T-helper 17 cell (primary cell): ENCODE results near the gene MYO5C. TPM values are rescaled to one million over a fixed set of nuclear protein-coding genes. Genes with fewer than 3 reads are reported as not detected.
"Not testable (repeated sequence)": the region's sequence is repeated elsewhere in the genome, so short reads cannot be mapped to it uniquely, and the experiment has no call there.

Experiments used
- ATAC-seq: fragments of 150-1000 bp; cut with Tn5 transposase; 2 replicates; pipeline ENCODE4 v1.10.0; 2021; ENCODE audit warnings: mild to moderate bottlenecking, moderate library complexity
- DNase-seq, 3 donors: peaks; one replicate each; pipeline versions ENCODE4 v3.0.0 to v3.0.0-alpha.2; 2020 to 2021
- H3K9me3 ChIP-seq: one replicate; pipeline ENCODE4 v1.7.0; 2013; ENCODE audit warnings: low read length, mild to moderate bottlenecking; ENCODE audit not compliant: control insufficient read depth, poor library complexity, severe bottlenecking
- H3K27ac Mint-ChIP-seq: one replicate; pipeline ENCODE4 v1.8.0; 2022; ENCODE audit warnings: mild to moderate bottlenecking, moderate library complexity, mixed read lengths
- H3K27me3 Mint-ChIP-seq: one replicate; pipeline ENCODE4 v1.8.0; 2022; ENCODE audit warnings: mixed read lengths
- H3K36me3 Mint-ChIP-seq: one replicate; pipeline ENCODE4 v1.8.0; 2022; ENCODE audit warnings: low read depth, mixed read lengths
- H3K4me1 Mint-ChIP-seq: one replicate; pipeline ENCODE4 v1.8.0; 2022; ENCODE audit warnings: mild to moderate bottlenecking, mixed read lengths
- H3K4me3 Mint-ChIP-seq: one replicate; pipeline ENCODE4 v1.8.0; 2022; ENCODE audit warnings: mild to moderate bottlenecking, moderate library complexity, mixed read lengths
- total RNA-seq, 4 donors: library from RNA in 2 of 4; stranded (reverse) in 2 of 4; gene quantifications; one replicate each; pipeline ENCODE4 v1.2.3 and lab custom pipeline; 2022 to 2026

The MYO5C gene
- total RNA-seq, 2 donors from 2014 or later, result 1.5 to 3.3 TPM

DNA sequence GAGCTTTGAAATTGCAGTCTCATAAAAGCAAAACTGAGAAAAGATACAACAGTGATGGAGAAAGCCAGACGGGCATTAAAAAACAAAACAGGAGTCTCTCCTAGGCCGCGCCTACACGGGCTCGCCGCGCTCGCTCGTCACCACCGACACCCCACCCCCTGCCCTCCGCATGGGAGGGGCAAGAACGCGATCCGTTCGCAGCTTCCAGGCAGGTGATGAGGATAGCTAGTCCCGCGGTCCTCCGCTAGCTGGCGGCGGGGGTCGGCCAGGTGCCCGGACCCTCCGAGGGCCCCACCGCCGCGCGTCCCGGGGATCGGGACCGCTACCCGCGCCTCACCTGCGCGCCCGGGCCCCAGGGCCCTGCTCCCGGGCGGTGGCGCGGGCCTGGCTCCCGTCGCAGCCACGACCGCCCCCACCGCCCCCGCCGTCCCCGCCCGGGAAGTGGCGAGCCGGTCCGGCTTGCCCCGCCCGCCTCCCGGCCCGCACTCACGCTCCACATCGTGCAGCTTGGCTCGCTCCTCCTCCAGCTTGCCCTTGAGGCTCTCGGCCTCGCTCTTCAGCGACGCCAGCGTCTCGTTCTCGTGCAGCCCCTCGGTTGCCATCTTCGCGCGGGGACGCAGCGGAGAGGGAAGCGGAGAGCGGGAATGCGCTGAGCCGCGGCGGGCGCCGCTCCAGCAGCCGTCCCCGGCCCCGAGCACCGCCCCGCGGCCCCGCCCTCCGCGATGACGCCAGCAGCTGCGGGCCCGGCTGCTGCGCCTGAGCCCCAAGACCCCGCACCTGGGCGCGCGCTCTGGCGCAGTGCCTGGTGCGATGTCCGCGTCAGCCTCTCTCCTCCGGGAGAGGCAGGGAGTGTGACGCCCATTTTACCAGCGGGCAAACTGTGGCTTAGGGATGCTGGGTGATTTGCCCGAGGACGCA lies 116.1 kb downstream of the MYO5C start:
- H3K27me3 Mint-ChIP-seq, result no peaks in the 10 kb centered on the region
- H3K27ac Mint-ChIP-seq, result peak overlapping the region; percentile 97
- H3K36me3 Mint-ChIP-seq, result no peaks in the 10 kb centered on the region
- H3K4me1 Mint-ChIP-seq, result peaks cover 16% of the 10 kb centered on the region
- peak; percentile 86 for ATAC-seq
- no peaks in the 10 kb centered on the region for H3K9me3 ChIP-seq
- peak overlapping the region; percentile 98 for H3K4me3 Mint-ChIP-seq
- DNase-seq, result peak; percentile 78 to 83 (median 80)

- H3K9me3 ChIP-seq, result no peaks in the 10 kb centered on the region
- DNase-seq (no peak), ATAC-seq (no peak)
- Mint-ChIP-seq H3K4me3 (peak overlapping the region; percentile 98), H3K27ac (peak overlapping the region; percentile 97), H3K4me1 (peaks cover 19% of the 10 kb centered on the region), H3K27me3 (no peaks in the 10 kb centered on the region), H3K36me3 (no peaks in the 10 kb centered on the region)
Measured at GRCh38 chr15:52178765-52179164, 116.8 kb downstream of the MYO5C start.

DNA sequence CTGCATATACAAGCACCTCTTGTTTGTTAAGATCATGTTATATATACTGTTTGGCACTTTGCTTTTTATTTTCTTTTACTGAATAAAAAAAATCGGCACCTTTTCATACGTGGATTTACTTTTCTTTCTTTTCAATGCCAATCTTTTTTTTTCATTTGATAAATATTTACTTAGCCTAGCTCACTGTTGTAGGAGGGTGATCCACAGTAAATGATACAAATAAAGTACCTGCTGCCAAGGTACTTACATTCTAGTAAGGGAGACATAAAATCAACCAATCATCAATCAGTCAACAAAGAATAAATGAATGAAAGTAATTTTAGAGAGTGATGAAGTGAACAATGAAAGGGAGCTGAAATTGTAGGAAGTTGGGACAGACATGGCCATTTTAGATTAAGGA lies 122.7 kb downstream of the MYO5C start:
- H3K4me1 Mint-ChIP-seq, result peaks cover 41% of the 10 kb centered on the region

DNA sequence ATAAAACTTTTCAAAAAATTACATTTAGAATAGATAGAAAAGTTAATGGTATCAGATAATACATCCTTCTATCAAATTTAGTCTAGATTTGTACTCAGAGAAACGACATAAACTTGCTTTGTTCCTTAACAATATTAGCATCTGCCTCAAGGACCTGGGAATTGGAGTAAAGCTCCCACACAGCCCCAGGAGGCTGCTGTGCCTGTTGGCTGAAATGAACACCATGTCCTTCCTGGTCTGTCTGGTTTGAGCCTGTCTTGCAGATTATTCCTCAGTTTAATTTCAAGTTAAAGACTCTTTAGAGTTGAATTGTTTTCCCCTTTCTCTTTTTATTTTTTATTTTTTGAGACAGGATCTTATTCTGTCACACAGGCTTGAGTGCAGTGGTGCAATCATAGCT lies 123.8 kb downstream of the MYO5C start:
- DNase-seq (no peak), ATAC-seq (no peak)
- no peaks in the 10 kb centered on the region for H3K27me3 Mint-ChIP-seq
- no peaks in the 10 kb centered on the region for H3K9me3 ChIP-seq
- peak overlapping the region; percentile 41 for H3K27ac Mint-ChIP-seq
- no peak overlapping the region for H3K4me3 Mint-ChIP-seq
- H3K36me3 Mint-ChIP-seq, result no peaks in the 10 kb centered on the region
- peaks cover 42% of the 10 kb centered on the region for H3K4me1 Mint-ChIP-seq

More for the DNA sequence above, 122.7 kb downstream of the MYO5C start:
- H3K27me3 Mint-ChIP-seq, result no peaks in the 10 kb centered on the region
- DNase-seq, result no peak
- ATAC-seq, result no peak
- no peaks in the 10 kb centered on the region for H3K9me3 ChIP-seq
- H3K27ac Mint-ChIP-seq, result no peak overlapping the region
- H3K4me3 Mint-ChIP-seq, result no peak overlapping the region
- H3K36me3 Mint-ChIP-seq, result no peaks in the 10 kb centered on the region

GRCh38 chr15:52171386-52171785 lies 124.2 kb downstream of the MYO5C start:
- peak overlapping the region; percentile 41 for H3K27ac Mint-ChIP-seq
- peak; percentile 68 for ATAC-seq

GRCh38 chr15:52170199-52170598 lies 125.4 kb downstream of the MYO5C start:
- DNase-seq, result not testable (repeated sequence)

More at GRCh38 chr15:52171386-52171785, 124.2 kb downstream of the MYO5C start:
- H3K9me3 ChIP-seq, result no peaks in the 10 kb centered on the region
- DNase-seq, result no peak
- H3K4me1 Mint-ChIP-seq, result peaks cover 43% of the 10 kb centered on the region
- H3K4me3 Mint-ChIP-seq, result peak overlapping the region; percentile 68
- H3K36me3 Mint-ChIP-seq, result no peaks in the 10 kb centered on the region
- H3K27me3 Mint-ChIP-seq, result no peaks in the 10 kb centered on the region

DNA sequence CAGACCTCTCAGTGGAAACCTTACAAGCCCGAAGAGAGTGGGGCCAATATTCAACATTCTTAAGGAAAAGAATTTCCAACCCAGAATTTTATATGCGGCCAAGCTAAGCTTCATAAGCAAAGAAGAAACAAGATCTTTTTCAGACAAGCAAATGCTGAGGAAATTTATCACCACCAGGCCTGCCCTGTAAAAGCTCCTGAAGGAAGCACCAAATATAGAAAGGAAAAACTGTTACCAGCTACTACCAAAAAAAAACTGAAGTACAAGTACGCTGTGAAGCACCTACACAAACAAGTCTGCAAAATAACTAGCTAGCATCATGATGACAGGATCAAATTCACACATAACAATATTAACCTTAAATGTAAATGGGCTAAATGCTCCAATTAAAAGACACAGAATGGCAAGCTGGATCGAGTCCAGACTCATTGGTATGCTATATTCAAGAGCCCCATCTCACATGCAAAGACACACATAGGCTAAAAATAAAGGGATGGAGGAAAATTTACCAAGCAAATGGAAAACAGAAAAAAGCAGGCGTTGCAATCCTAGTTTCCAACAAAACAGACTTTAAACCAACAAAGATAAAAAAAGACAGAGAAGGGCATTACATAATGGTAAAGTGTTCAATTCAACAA lies 130.0 kb downstream of the MYO5C start:
- H3K9me3 ChIP-seq, ATAC-seq, H3K36me3 Mint-ChIP-seq, H3K4me3 Mint-ChIP-seq, H3K27me3 Mint-ChIP-seq, DNase-seq: not testable (repeated sequence)
- Mint-ChIP-seq H3K4me1 (peaks cover 42% of the 10 kb centered on the region), H3K27ac (peak overlapping the region; percentile 4)

More at GRCh38 chr15:52170199-52170598, 125.4 kb downstream of the MYO5C start:
- H3K27me3 Mint-ChIP-seq, H3K27ac Mint-ChIP-seq, H3K36me3 Mint-ChIP-seq, ATAC-seq, H3K9me3 ChIP-seq: not testable (repeated sequence)
- peaks cover 51% of the 10 kb centered on the region for H3K4me1 Mint-ChIP-seq
- peak overlapping the region; percentile 36 for H3K4me3 Mint-ChIP-seq

- peak overlapping the region; percentile 82 for H3K27ac Mint-ChIP-seq
Measured at GRCh38 chr15:52164631-52165265, 130.9 kb downstream of the MYO5C start.

DNA sequence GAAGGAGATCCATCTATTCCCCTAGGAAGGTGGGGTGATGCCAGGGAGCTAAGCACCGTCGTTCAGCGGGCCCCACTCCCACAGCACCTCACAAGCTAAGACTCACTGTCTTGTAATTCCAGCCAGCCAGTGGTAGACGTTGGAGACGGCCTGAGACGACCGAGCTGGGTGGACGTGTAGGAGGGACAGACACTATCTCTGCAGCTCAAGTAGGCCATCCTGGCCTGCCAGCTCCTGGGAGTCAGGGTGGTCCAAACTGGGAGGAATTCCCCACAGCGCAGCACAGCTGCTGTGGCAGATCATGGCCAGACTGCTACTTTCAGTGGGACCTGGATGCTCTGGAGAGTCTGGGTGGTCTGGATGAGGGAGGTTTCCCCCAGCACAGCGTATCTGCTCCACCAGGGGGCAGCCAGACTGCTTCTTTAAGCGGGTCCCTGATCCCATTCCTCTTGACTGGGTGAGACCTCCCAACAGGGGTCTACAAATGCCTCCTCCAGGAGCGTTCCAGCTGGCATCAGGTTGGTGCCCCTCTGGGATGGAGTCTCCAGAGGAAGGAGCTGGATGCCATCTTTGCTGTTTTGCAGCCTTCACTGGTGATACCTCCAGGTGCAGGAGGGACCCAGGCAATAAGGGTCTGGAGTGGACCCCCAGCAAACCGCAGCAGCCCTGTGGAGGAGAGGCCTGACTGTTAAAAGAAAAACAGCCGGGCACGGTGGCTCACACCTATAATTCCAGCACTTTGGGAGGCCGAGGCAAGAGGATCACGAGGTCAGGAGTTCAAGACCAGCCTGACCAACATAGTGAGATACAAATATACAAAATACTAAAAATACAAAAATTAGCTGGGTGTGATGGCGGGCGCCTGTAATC lies 132.0 kb downstream of the MYO5C start:
- H3K27me3 Mint-ChIP-seq, result no peaks in the 10 kb centered on the region
- no peak overlapping the region for H3K27ac Mint-ChIP-seq
- peaks cover 6% of the 10 kb centered on the region for H3K36me3 Mint-ChIP-seq
- H3K9me3 ChIP-seq, result no peaks in the 10 kb centered on the region
- ATAC-seq (no peak), DNase-seq (no peak)
- no peak overlapping the region for H3K4me3 Mint-ChIP-seq
- H3K4me1 Mint-ChIP-seq, result peaks cover 31% of the 10 kb centered on the region

More at GRCh38 chr15:52164631-52165265, 130.9 kb downstream of the MYO5C start:
- Mint-ChIP-seq H3K36me3 (peaks cover 4% of the 10 kb centered on the region), H3K4me3 (no peak overlapping the region), H3K4me1 (peaks cover 36% of the 10 kb centered on the region), H3K27me3 (no peaks in the 10 kb centered on the region)
- H3K9me3 ChIP-seq, result no peaks in the 10 kb centered on the region
- DNase-seq, result no peak
- peak; percentile 63 for ATAC-seq

DNA sequence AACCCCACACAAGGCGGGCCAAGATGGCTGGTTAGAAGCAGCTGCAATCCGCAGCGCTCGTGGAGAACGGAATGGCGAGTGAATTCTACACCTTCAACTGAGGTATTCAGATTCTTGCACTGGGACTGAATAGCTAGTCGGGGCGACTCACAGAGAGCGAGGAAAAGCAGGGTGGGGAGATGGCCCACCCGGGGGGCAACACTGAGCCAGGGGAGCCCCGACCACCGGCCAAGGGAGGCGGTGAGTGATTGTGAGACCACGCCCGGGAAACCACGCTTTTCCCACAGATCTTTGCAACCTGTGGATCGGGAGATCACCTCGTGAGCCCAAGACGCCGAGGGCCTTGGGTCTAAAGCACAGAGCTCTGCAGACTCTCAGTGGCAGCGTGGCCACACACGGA lies 132.7 kb downstream of the MYO5C start:
- no peak for DNase-seq
- Mint-ChIP-seq H3K4me1 (peaks cover 25% of the 10 kb centered on the region), H3K36me3 (peaks cover 7% of the 10 kb centered on the region), H3K4me3 (no peak overlapping the region), H3K27me3 (no peaks in the 10 kb centered on the region), H3K27ac (no peak overlapping the region)
- no peak for ATAC-seq
- H3K9me3 ChIP-seq, result no peaks in the 10 kb centered on the region

DNA sequence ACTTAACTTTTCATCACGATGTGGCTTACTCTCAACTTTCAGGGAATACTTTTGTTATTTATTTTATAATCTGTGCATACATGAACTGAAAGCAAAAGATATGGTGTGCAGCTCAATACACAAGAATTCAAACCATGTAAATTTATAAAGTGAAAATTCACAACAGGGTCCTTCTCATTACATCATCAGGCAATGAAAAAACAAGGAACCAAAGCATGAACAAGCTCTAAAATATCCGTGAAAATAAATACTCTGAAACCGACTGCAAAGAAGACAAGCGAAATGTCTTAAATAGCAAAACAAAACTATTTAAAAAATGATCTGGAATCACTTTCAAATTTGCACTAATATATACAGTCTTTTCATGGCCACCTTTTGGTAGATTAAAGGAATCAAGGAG lies 133.3 kb downstream of the MYO5C start:
- no peaks in the 10 kb centered on the region for H3K27me3 Mint-ChIP-seq
- ATAC-seq (no peak), DNase-seq (no peak)
- no peak overlapping the region for H3K4me3 Mint-ChIP-seq
- H3K27ac Mint-ChIP-seq, result no peak overlapping the region
- H3K4me1 Mint-ChIP-seq, result peaks cover 24% of the 10 kb centered on the region
- no peaks in the 10 kb centered on the region for H3K9me3 ChIP-seq
- H3K36me3 Mint-ChIP-seq, result peaks cover 7% of the 10 kb centered on the region

DNA sequence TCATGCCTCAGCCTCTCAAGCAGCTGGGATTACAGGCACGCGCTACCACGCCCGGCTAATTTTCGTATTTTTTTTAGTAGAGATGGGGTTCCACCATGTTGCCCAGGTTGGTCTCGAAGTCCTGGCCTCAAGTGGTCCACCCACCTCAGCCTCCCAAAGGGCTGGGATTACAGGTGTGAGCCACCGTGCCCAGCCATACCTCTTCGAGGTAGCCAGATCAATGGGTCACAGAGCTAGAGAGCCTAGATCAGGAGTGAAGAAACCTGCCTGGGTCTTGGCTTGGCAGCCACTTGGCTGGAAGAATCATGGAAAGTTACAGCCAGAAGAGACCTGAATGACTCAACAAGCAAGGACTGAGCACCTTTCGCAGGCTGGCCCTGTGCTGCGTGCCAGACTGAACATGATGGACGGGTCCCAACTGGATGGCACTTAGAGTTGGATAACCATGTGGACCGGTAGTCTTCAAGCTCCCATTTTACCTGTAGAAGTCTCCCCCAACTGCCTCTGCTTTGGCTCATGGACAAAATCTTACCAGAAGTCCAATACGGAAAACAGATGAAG lies 134.1 kb downstream of the MYO5C start:
- H3K9me3 ChIP-seq, result no peaks in the 10 kb centered on the region
- ATAC-seq (no peak), DNase-seq (no peak)
- H3K36me3 Mint-ChIP-seq, result peaks cover 7% of the 10 kb centered on the region
- H3K27me3 Mint-ChIP-seq, result no peaks in the 10 kb centered on the region
- H3K27ac Mint-ChIP-seq, result no peak overlapping the region
- no peak overlapping the region for H3K4me3 Mint-ChIP-seq
- H3K4me1 Mint-ChIP-seq, result peaks cover 17% of the 10 kb centered on the region
